Renal cortical epithelial cell (primary cell): ENCODE data around the gene SLC2A4RG. TPM values are rescaled to one million over a fixed set of nuclear protein-coding genes. Genes with fewer than 3 reads are reported as not detected.

ENCODE experiments used
- DNase-seq: peaks from one replicate; pipeline ENCODE4 v3.0.0-alpha.2; 2011; ENCODE audit warnings: low read depth
- total RNA-seq: library from RNA; depleted of rRNA; stranded (reverse); fragments of >200 nt; gene quantifications from 2 replicates; pipeline ENCODE4 v1.2.3, GENCODE V29; 2014

The SLC2A4RG gene
- total RNA-seq, 1 donor from 2014 or later: 31.5 TPM

- no peak for DNase-seq
Observed at GRCh38 chr20:63699466-63700198, 39.9 kb upstream of the SLC2A4RG start.

- no peak for DNase-seq
Observed at GRCh38 chr20:63700199-63701050, 39.2 kb upstream of the SLC2A4RG start.

- DNase-seq: no peak
Observed at GRCh38 chr20:63701051-63701328, 38.6 kb upstream of the SLC2A4RG start.

GRCh38 chr20:63701329-63702035 is 38.1 kb upstream of the SLC2A4RG start:
- DNase-seq: no peak

- DNase-seq: no peak
Observed at GRCh38 chr20:63702036-63702665, 37.4 kb upstream of the SLC2A4RG start.

- no peak for DNase-seq
Observed at GRCh38 chr20:63702751-63703470, 36.7 kb upstream of the SLC2A4RG start.

- DNase-seq: no peak
Observed at GRCh38 chr20:63703471-63703975, 36.1 kb upstream of the SLC2A4RG start.

GRCh38 chr20:63703976-63704748 is 35.4 kb upstream of the SLC2A4RG start:
- no peak for DNase-seq

- no peak for DNase-seq
Observed at GRCh38 chr20:63704749-63705117, 34.8 kb upstream of the SLC2A4RG start.

GRCh38 chr20:63705232-63706026 is 34.1 kb upstream of the SLC2A4RG start:
- no peak for DNase-seq

GRCh38 chr20:63706027-63706695 is 33.4 kb upstream of the SLC2A4RG start:
- no peak for DNase-seq

GRCh38 chr20:63706852-63707557 is 32.6 kb upstream of the SLC2A4RG start:
- peak; percentile 50 for DNase-seq

GRCh38 chr20:63707558-63708300 is 31.8 kb upstream of the SLC2A4RG start, which contains the start of the genes ARFRP1 and ZGPAT:
TSS of gene ARFRP1 (minus strand) at chr20:63707976. CDS start at chr20:63707091, 885 bp downstream.
TSS of gene ZGPAT (plus strand) at chr20:63708039. CDS start at chr20:63708581, 542 bp downstream.
- peak; percentile 32 for DNase-seq

- DNase-seq: no peak
Observed at GRCh38 chr20:63708301-63709148, 31.1 kb upstream of the SLC2A4RG start.

- no peak for DNase-seq
Observed at GRCh38 chr20:63709149-63709527, 30.4 kb upstream of the SLC2A4RG start.

GRCh38 chr20:63711085-63711645 is 28.4 kb upstream of the SLC2A4RG start:
- no peak for DNase-seq
